ENCODE data around the gene INTS4.
"Not testable (repeated sequence)": the region's sequence is repeated elsewhere in the genome, so short reads cannot be mapped to it uniquely, and the experiment has no call there.

The INTS4 gene

GRCh38 chr11:77894949-77895348 lies 99.5 kb downstream of the INTS4 start:
- not testable (repeated sequence) for H3K9ac ChIP-seq (ENCODE audit: low read length); H2BK120ac ChIP-seq (ENCODE audit: low read depth, low read length); H3K27me3 ChIP-seq (ENCODE audit: control insufficient read depth in 1 of 2, insufficient read depth in 1 of 2, low read length in 2 of 2); H2BK12ac ChIP-seq (ENCODE audit: low read length in 2 of 2); H3K23ac ChIP-seq (ENCODE audit: low read length in 2 of 2); H2BK15ac ChIP-seq (ENCODE audit: low read depth, poor library complexity, severe bottlenecking); H2AK5ac ChIP-seq (ENCODE audit: low read length, severe bottlenecking); H4K8ac ChIP-seq (ENCODE audit: low read length); H3K4me1 ChIP-seq (ENCODE audit: control insufficient read depth, insufficient read depth, low read depth, low read length); DNase-seq; H3K27ac ChIP-seq (ENCODE audit: low read length, poor library complexity, severe bottlenecking); H2BK5ac ChIP-seq (ENCODE audit: low read depth, low read length, poor library complexity, severe bottlenecking); H3K14ac ChIP-seq (ENCODE audit: low read length in 2 of 2); H3K9me3 ChIP-seq (ENCODE audit: control insufficient read depth, low read length); H3K4me2 ChIP-seq (ENCODE audit: low read length, poor library complexity, severe bottlenecking); H3K18ac ChIP-seq (ENCODE audit: low read depth in 1 of 2, low read length in 2 of 2); H3K4me3 ChIP-seq (ENCODE audit: insufficient read depth in 1 of 2, low read depth in 1 of 2, low read length in 2 of 2); H2AFZ ChIP-seq (ENCODE audit: low read depth, low read length); H3K4ac ChIP-seq (ENCODE audit: low read depth in 1 of 2, low read length in 2 of 2); H4K91ac ChIP-seq (ENCODE audit: low read length); H3K79me1 ChIP-seq (replicated peaks; ENCODE audit: low read length, poor library complexity, severe bottlenecking)
- peaks cover 5 to 20% of the 10 kb centered on the region in 2 experiments for H3K36me3 ChIP-seq (ENCODE audit: control insufficient read depth in 1 of 2, insufficient read depth in 2 of 2, low read depth in 1 of 2, low read length in 2 of 2)
- no CpG with 5 or more reads among the region's 1 CpG for WGBS

GRCh38 chr11:77891703-77892102 lies 102.8 kb downstream of the INTS4 start:
- H2BK5ac ChIP-seq (ENCODE audit: low read depth, low read length, poor library complexity, severe bottlenecking); H3K23ac ChIP-seq (ENCODE audit: low read length in 2 of 2); H3K4ac ChIP-seq (ENCODE audit: low read depth in 1 of 2, low read length in 2 of 2); H3K79me1 ChIP-seq (replicated peaks; ENCODE audit: low read length, poor library complexity, severe bottlenecking); DNase-seq; H3K18ac ChIP-seq (ENCODE audit: low read depth in 1 of 2, low read length in 2 of 2); H2BK12ac ChIP-seq (ENCODE audit: low read length in 2 of 2); H3K27ac ChIP-seq (ENCODE audit: low read length, poor library complexity, severe bottlenecking); H3K4me3 ChIP-seq (ENCODE audit: insufficient read depth in 1 of 2, low read depth in 1 of 2, low read length in 2 of 2); H2AK5ac ChIP-seq (ENCODE audit: low read length, severe bottlenecking); H3K9me3 ChIP-seq (ENCODE audit: control insufficient read depth, low read length); H2BK120ac ChIP-seq (ENCODE audit: low read depth, low read length); H2AFZ ChIP-seq (ENCODE audit: low read depth, low read length); H4K8ac ChIP-seq (ENCODE audit: low read length); H3K4me1 ChIP-seq (ENCODE audit: control insufficient read depth, insufficient read depth, low read depth, low read length); H3K4me2 ChIP-seq (ENCODE audit: low read length, poor library complexity, severe bottlenecking); H3K27me3 ChIP-seq (ENCODE audit: control insufficient read depth in 1 of 2, insufficient read depth in 1 of 2, low read length in 2 of 2); H3K14ac ChIP-seq (ENCODE audit: low read length in 2 of 2); H4K91ac ChIP-seq (ENCODE audit: low read length); H2BK15ac ChIP-seq (ENCODE audit: low read depth, poor library complexity, severe bottlenecking); H3K9ac ChIP-seq (ENCODE audit: low read length): not testable (repeated sequence)
- peaks cover 7 to 22% of the 10 kb centered on the region in 2 experiments for H3K36me3 ChIP-seq (ENCODE audit: control insufficient read depth in 1 of 2, insufficient read depth in 2 of 2, low read depth in 1 of 2, low read length in 2 of 2)
- no CpG with 5 or more reads among the region's 4 CpGs for whole genome bisulfite sequencing

DNA sequence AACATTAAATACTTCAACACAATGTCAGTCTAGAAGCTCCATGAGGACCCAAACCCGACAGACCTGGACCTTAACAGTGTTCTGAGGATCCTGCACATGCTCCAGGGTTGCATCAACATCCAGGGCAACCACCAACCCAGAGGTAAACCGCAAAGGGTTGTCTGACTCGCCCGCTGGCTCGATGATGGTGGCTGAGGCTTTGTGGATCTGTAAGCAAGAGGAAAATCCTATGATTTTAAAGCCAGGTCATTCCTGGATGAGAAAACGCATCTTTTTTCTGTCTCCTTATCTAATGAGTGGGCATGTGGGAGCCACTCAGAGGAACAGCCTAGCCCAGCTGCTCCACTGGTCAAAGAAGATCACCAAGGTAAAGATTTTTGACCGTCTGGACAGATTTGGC lies 103.2 kb downstream of the INTS4 start:
- not testable (repeated sequence) for H3K4me3 ChIP-seq (ENCODE audit: insufficient read depth in 1 of 2, low read depth in 1 of 2, low read length in 2 of 2); H3K27ac ChIP-seq (ENCODE audit: low read length, poor library complexity, severe bottlenecking); H4K91ac ChIP-seq (ENCODE audit: low read length); H3K4me2 ChIP-seq (ENCODE audit: low read length, poor library complexity, severe bottlenecking); H4K8ac ChIP-seq (ENCODE audit: low read length); H2BK12ac ChIP-seq (ENCODE audit: low read length in 2 of 2); H3K9ac ChIP-seq (ENCODE audit: low read length); H3K14ac ChIP-seq (ENCODE audit: low read length in 2 of 2); H3K4ac ChIP-seq (ENCODE audit: low read depth in 1 of 2, low read length in 2 of 2); H2AFZ ChIP-seq (ENCODE audit: low read depth, low read length); H3K79me1 ChIP-seq (replicated peaks; ENCODE audit: low read length, poor library complexity, severe bottlenecking); H3K27me3 ChIP-seq (ENCODE audit: control insufficient read depth in 1 of 2, insufficient read depth in 1 of 2, low read length in 2 of 2); H2BK120ac ChIP-seq (ENCODE audit: low read depth, low read length); H2AK5ac ChIP-seq (ENCODE audit: low read length, severe bottlenecking); H3K9me3 ChIP-seq (ENCODE audit: control insufficient read depth, low read length); H2BK5ac ChIP-seq (ENCODE audit: low read depth, low read length, poor library complexity, severe bottlenecking); H3K23ac ChIP-seq (ENCODE audit: low read length in 2 of 2); H2BK15ac ChIP-seq (ENCODE audit: low read depth, poor library complexity, severe bottlenecking); H3K4me1 ChIP-seq (ENCODE audit: control insufficient read depth, insufficient read depth, low read depth, low read length)
- 82% methylated on average over 7 of the region's 7 CpGs for WGBS
- Histone ChIP-seq H3K18ac (ENCODE audit: low read depth in 1 of 2, low read length in 2 of 2) (peak overlapping the region in 1 of 2 experiments; percentile 24), H3K36me3 (ENCODE audit: control insufficient read depth in 1 of 2, insufficient read depth in 2 of 2, low read depth in 1 of 2, low read length in 2 of 2) (peaks cover 7 to 25% of the 10 kb centered on the region in 2 experiments)
- DNase-seq = peak; percentile 53

DNA sequence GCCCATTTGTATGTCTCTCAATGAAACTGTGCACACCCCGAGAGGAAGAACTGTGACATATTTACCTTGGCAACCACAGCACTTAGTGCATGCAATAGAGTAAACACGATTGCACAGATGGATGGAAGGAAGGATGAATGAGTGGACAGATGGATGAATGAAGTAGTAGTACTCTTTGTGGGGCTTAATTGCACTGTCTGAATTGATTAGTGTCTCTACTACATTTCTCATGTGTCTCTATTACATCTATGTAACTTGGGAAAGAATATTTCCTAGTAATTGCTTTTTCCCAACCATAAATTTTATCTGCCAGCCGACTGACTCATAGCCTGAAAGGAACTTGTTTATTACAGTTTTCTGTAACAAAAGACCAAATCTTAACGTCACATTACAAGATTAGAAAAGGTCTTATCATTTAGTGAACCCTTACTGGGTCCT lies 103.8 kb downstream of the INTS4 start:
- 0% methylated on average over 1 of the region's 4 CpGs for WGBS
- H3K4ac ChIP-seq (ENCODE audit: low read depth in 1 of 2, low read length in 2 of 2); H3K79me1 ChIP-seq (replicated peaks; ENCODE audit: low read length, poor library complexity, severe bottlenecking); H3K4me3 ChIP-seq (ENCODE audit: insufficient read depth in 1 of 2, low read depth in 1 of 2, low read length in 2 of 2); H2BK120ac ChIP-seq (ENCODE audit: low read depth, low read length); H3K27me3 ChIP-seq (ENCODE audit: control insufficient read depth in 1 of 2, insufficient read depth in 1 of 2, low read length in 2 of 2); H3K27ac ChIP-seq (ENCODE audit: low read length, poor library complexity, severe bottlenecking); H2AK5ac ChIP-seq (ENCODE audit: low read length, severe bottlenecking); H4K91ac ChIP-seq (ENCODE audit: low read length); H3K18ac ChIP-seq (ENCODE audit: low read depth in 1 of 2, low read length in 2 of 2); H2BK5ac ChIP-seq (ENCODE audit: low read depth, low read length, poor library complexity, severe bottlenecking); H2BK15ac ChIP-seq (ENCODE audit: low read depth, poor library complexity, severe bottlenecking); H2BK12ac ChIP-seq (ENCODE audit: low read length in 2 of 2); H4K8ac ChIP-seq (ENCODE audit: low read length); H3K4me2 ChIP-seq (ENCODE audit: low read length, poor library complexity, severe bottlenecking); H3K4me1 ChIP-seq (ENCODE audit: control insufficient read depth, insufficient read depth, low read depth, low read length); H3K14ac ChIP-seq (ENCODE audit: low read length in 2 of 2); H2AFZ ChIP-seq (ENCODE audit: low read depth, low read length); H3K23ac ChIP-seq (ENCODE audit: low read length in 2 of 2); H3K9ac ChIP-seq (ENCODE audit: low read length); H3K9me3 ChIP-seq (ENCODE audit: control insufficient read depth, low read length): not testable (repeated sequence)
- DNase-seq = peak; percentile 80
- H3K36me3 ChIP-seq (ENCODE audit: control insufficient read depth in 1 of 2, insufficient read depth in 2 of 2, low read depth in 1 of 2, low read length in 2 of 2) = peaks cover 7 to 30% of the 10 kb centered on the region in 2 experiments

Data from mesenchymal stem cell (in vitro differentiated cells and primary cell).